B cell (primary cell): Measurements from ENCODE around the gene FOXP4.

Source experiments
- CTCF ChIP-seq: fragments of 200-600 bp; IDR thresholded peaks from one replicate; pipeline ENCODE4 v1.8.0; 2022; ENCODE audit warnings: antibody characterized with exemption, mild to moderate bottlenecking
- EZH2 ChIP-seq: IDR thresholded peaks from 2 replicates; pipeline ENCODE4 v1.6.1; 2012; ENCODE audit warnings: borderline replicate concordance, low read depth, mild to moderate bottlenecking, moderate library complexity, low read length; ENCODE audit not compliant: insufficient read depth, poor library complexity, severe bottlenecking

- no peak for TF ChIP-seq CTCF
- TF ChIP-seq EZH2 = no peak
Observed at GRCh38 chr6:41586252-41587007, 40.2 kb downstream of the FOXP4 start.
